HL-60 (cell line): ENCODE results near the gene PRSS22.

Experiments used
- POLR2AphosphoS5 ChIP-seq: IDR thresholded peaks from 2 replicates; pipeline ENCODE4 v1.6.1; 2012; ENCODE audit warnings: low read depth
- TF ChIP-seq, protein P1 (sequence below): IDR thresholded peaks from one replicate; pipeline ENCODE4 v1.5.1; 2011; ENCODE audit warnings: low read length, control low read depth, inconsistent platforms; ENCODE audit not compliant: insufficient read depth

DNA sequence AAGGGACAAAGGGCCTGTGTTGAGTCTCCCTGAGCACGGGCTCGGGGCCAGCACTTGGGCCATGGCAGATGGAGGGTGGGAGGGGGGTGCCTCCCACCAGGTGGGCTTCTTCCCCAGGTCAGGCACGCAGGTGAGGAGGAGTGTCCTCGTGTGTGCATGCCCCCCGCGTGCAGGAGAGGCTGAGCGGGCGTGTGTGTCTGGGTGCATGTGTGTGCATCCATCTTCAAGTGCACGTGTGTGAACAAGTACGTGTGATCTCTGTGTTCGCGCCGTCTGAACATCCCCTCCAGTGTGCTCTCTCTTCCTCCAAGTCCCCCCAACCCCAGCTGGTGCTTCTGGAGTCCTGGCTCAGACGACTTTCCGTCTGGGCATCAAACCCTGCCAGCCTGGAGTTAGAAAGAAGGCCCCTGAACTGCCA lies 30.6 kb downstream of the PRSS22 start:
- TF ChIP-seq, protein P1, sequence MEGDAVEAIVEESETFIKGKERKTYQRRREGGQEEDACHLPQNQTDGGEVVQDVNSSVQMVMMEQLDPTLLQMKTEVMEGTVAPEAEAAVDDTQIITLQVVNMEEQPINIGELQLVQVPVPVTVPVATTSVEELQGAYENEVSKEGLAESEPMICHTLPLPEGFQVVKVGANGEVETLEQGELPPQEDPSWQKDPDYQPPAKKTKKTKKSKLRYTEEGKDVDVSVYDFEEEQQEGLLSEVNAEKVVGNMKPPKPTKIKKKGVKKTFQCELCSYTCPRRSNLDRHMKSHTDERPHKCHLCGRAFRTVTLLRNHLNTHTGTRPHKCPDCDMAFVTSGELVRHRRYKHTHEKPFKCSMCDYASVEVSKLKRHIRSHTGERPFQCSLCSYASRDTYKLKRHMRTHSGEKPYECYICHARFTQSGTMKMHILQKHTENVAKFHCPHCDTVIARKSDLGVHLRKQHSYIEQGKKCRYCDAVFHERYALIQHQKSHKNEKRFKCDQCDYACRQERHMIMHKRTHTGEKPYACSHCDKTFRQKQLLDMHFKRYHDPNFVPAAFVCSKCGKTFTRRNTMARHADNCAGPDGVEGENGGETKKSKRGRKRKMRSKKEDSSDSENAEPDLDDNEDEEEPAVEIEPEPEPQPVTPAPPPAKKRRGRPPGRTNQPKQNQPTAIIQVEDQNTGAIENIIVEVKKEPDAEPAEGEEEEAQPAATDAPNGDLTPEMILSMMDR = no peak
- no peak for TF ChIP-seq POLR2AphosphoS5
